Testis (tissue), 2 donors: ENCODE data around the gene FBXO11.

ENCODE experiments used
- POLR2A ChIP-seq: fragments of 450-650 bp; IDR thresholded peaks from one replicate; pipeline ENCODE4 v1.6.1; 2017; ENCODE audit warnings: antibody characterized with exemption, mild to moderate bottlenecking, moderate library complexity
- TF ChIP-seq, protein P1 (sequence below), 3 experiments: fragments of 450-650 bp in 2 of 3; fragments of 200-600 bp in 1 of 3; sonication (generic) in 1 of 3; IDR thresholded peaks; one replicate each; pipeline ENCODE4 v1.5.1; 2016 to 2019; ENCODE audit warnings: antibody characterized with exemption in 3 of 3, mild to moderate bottlenecking in 2 of 3, moderate library complexity in 1 of 3

- no peak for TF ChIP-seq POLR2A
- TF ChIP-seq, protein P1, sequence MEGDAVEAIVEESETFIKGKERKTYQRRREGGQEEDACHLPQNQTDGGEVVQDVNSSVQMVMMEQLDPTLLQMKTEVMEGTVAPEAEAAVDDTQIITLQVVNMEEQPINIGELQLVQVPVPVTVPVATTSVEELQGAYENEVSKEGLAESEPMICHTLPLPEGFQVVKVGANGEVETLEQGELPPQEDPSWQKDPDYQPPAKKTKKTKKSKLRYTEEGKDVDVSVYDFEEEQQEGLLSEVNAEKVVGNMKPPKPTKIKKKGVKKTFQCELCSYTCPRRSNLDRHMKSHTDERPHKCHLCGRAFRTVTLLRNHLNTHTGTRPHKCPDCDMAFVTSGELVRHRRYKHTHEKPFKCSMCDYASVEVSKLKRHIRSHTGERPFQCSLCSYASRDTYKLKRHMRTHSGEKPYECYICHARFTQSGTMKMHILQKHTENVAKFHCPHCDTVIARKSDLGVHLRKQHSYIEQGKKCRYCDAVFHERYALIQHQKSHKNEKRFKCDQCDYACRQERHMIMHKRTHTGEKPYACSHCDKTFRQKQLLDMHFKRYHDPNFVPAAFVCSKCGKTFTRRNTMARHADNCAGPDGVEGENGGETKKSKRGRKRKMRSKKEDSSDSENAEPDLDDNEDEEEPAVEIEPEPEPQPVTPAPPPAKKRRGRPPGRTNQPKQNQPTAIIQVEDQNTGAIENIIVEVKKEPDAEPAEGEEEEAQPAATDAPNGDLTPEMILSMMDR (IDR thresholded peaks at IDR 0.05) = no peak
Observed at GRCh38 chr2:47744074-47744473, 162.2 kb downstream of the FBXO11 start.
